Stomach (tissue), 4 donors: ENCODE results near the gene RPH3AL.

Experiments used
- CTCF ChIP-seq, 7 experiments: fragments of 450-650 bp in 4 of 7; fragments of 200-600 bp in 3 of 7; sonication (generic) in 3 of 7; IDR thresholded peaks; one replicate each; pipeline ENCODE4 v1.5.1; 2016 to 2019; ENCODE audit warnings: antibody characterized with exemption in 7 of 7, control low read depth in 2 of 7, mild to moderate bottlenecking in 1 of 7
- POLR2A ChIP-seq, 4 donors: fragments of 450-650 bp; IDR thresholded peaks; one replicate each; pipeline ENCODE4 v1.6.1; 2016; ENCODE audit warnings: antibody characterized with exemption in 4 of 4, control low read depth in 2 of 4, mild to moderate bottlenecking in 1 of 4, moderate library complexity in 1 of 4
- POLR2AphosphoS5 ChIP-seq, 3 donors: sonication (generic); formaldehyde crosslinking; IDR thresholded peaks; one replicate each; pipeline ENCODE4 v1.6.1; 2016; ENCODE audit warnings: antibody characterized with exemption in 3 of 3

GRCh38 chr17:237406-237955 lies 115.1 kb downstream of the RPH3AL start:
- TF ChIP-seq CTCF (IDR thresholded peaks at IDR 0.05) = no peak
- TF ChIP-seq POLR2A (IDR thresholded peaks at IDR 0.05) = no peak
- no peak for TF ChIP-seq POLR2AphosphoS5 (IDR thresholded peaks at IDR 0.05)
